ENCODE data around the gene PCDHGA7. TPM values are rescaled to one million over a fixed set of nuclear protein-coding genes. Genes with fewer than 3 reads are reported as not detected.
"Not testable (repeated sequence)": the region's sequence is repeated elsewhere in the genome, so short reads cannot be mapped to it uniquely, and the experiment has no call there.

The PCDHGA7 gene
- total RNA-seq, 4 donors from 2014 or later, result 0.35 to 2.5 (median 0.95) TPM

DNA sequence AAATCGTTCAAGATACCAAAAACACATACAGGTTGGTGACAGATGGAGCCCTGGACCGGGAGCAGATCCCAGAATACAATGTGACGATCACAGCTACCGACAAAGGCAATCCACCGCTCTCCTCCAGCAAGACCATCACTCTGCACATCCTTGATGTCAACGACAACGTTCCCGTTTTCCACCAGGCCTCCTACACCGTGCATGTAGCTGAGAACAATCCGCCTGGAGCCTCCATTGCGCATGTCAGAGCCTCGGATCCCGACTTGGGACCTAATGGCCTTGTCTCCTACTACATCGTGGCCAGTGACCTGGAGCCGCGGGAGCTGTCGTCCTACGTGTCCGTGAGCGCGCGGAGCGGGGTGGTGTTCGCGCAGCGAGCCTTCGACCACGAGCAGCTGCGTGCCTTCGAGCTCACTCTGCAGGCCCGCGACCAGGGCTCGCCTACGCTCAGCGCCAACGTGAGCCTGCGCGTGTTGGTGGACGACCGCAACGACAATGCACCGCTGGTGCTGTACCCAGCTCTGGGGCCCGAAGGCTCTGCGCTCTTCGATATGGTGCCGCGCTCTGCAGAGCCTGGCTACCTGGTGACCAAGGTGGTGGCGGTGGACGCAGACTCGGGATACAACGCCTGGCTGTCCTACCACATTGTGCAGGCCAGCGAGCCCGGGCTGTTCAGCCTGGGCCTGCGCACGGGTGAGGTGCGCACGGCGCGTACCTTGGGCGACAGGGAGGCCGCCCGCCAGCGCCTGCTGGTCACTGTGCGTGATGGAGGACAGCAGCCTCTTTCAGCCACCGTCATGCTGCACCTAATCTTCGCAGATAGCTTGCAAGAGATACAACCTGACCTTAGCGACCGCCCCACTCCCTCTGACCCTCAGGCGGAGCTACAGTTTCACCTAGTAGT, 10.7 kb upstream of the PCDHGA7 start:
- no peak overlapping the region for H3K4me3 ChIP-seq
- H3K27me3 ChIP-seq, result no peaks in the 10 kb centered on the region
- no peaks in the 10 kb centered on the region for H3K4me1 ChIP-seq
- H3K9me3 ChIP-seq, result peaks cover 0 to 75% (median 14%) of the 10 kb centered on the region in 4 donors
- TF ChIP-seq POLR2A (IDR thresholded peaks at IDR 0.05) (no peak), CTCF (IDR thresholded peaks at IDR 0.05) (no peak)
- H3K27ac ChIP-seq, result no peak overlapping the region
- DNase-seq, result no peak
- no peaks in the 10 kb centered on the region for H3K36me3 ChIP-seq

- DNase-seq, result no peak
- Histone ChIP-seq H3K9me3 (peaks cover 0 to 70% (median 16%) of the 10 kb centered on the region in 4 donors), H3K36me3 (no peaks in the 10 kb centered on the region), H3K27ac (no peak within 1 kb of the TSS), H3K27me3 (no peaks in the 10 kb centered on the region), H3K4me1 (no peaks in the 10 kb centered on the region), H3K4me3 (no peak within 1 kb of the TSS)
- peak in 2 of 6 experiments; percentile 5 to 20 for TF ChIP-seq CTCF (IDR thresholded peaks at IDR 0.05)
- TF ChIP-seq POLR2A (IDR thresholded peaks at IDR 0.05), result no peak
Observed at GRCh38 chr5:141373673-141374317, 8.7 kb upstream of the PCDHGA7 start, which contains the start of gene PCDHGA6. PCDHGA6 (plus strand) TSS chr5:141373891; CDS start chr5:141374084, 193 bp downstream.

GRCh38 chr5:141374627-141375026, 7.9 kb upstream of the PCDHGA7 start:
- Histone ChIP-seq H3K27me3 (no peaks in the 10 kb centered on the region), H3K27ac (no peak overlapping the region), H3K9me3 (peaks cover 0 to 68% (median 16%) of the 10 kb centered on the region in 4 donors), H3K4me3 (no peak overlapping the region), H3K4me1 (no peaks in the 10 kb centered on the region), H3K36me3 (no peaks in the 10 kb centered on the region)
- no peak for TF ChIP-seq POLR2A (IDR thresholded peaks at IDR 0.05)
- TF ChIP-seq CTCF (IDR thresholded peaks at IDR 0.05), result no peak
- no peak for DNase-seq

DNA sequence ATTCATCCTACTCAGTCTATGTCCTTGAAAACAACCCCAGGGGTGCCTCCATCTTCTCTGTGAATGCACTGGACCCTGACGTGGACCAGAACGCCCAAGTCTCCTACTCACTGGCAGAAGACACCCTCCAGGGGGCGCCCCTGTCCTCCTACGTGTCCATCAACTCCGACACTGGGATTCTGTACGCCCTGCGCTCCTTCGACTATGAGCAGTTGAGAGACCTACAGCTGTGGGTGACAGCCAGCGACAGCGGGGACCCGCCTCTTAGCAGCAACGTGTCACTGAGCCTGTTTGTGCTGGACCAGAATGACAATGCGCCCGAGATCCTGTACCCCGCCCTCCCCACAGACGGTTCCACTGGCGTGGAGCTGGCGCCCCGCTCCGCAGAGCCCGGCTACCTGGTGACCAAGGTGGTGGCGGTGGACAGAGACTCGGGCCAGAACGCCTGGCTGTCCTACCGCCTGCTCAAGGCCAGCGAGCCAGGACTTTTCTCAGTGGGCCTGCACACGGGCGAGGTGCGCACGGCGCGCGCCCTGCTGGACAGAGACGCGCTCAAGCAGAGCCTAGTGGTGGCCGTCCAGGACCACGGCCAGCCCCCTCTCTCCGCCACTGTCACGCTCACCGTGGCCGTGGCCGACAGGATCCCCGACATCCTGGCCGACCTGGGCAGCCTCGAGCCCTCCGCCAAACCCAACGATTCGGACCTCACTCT, 6.9 kb upstream of the PCDHGA7 start:
- not testable (repeated sequence) for DNase-seq, H3K27ac ChIP-seq, H3K27me3 ChIP-seq, H3K4me1 ChIP-seq, H3K4me3 ChIP-seq, H3K36me3 ChIP-seq
- peaks cover 0 to 65% (median 16%) of the 10 kb centered on the region in 4 donors for H3K9me3 ChIP-seq

- H3K27me3 ChIP-seq, result no peaks in the 10 kb centered on the region
- no peaks in the 10 kb centered on the region for H3K36me3 ChIP-seq
- H3K4me3 ChIP-seq, result no peak overlapping the region
- TF ChIP-seq CTCF (IDR thresholded peaks at IDR 0.05), result no peak
- no peak for TF ChIP-seq POLR2A (IDR thresholded peaks at IDR 0.05)
- no peaks in the 10 kb centered on the region for H3K4me1 ChIP-seq
- no peak overlapping the region for H3K27ac ChIP-seq
- H3K9me3 ChIP-seq, result peaks cover 0 to 50% (median 4%) of the 10 kb centered on the region in 4 donors
- DNase-seq, result no peak
Observed at GRCh38 chr5:141383345-141383744, 803 bp downstream of the PCDHGA7 start.

All from Peyer's patch (tissue), 4 donors.